B cell (primary cell): Measurements from ENCODE around the gene ITIH3.

Source experiments
- EZH2 ChIP-seq: IDR thresholded peaks from 2 replicates; pipeline ENCODE4 v1.6.1; 2012; ENCODE audit warnings: borderline replicate concordance, low read depth, mild to moderate bottlenecking, moderate library complexity, low read length; ENCODE audit not compliant: insufficient read depth, poor library complexity, severe bottlenecking
- TF ChIP-seq, protein P1 (sequence below): fragments of 200-600 bp; IDR thresholded peaks from one replicate; pipeline ENCODE4 v1.8.0; 2022; ENCODE audit warnings: antibody characterized with exemption, mild to moderate bottlenecking

DNA sequence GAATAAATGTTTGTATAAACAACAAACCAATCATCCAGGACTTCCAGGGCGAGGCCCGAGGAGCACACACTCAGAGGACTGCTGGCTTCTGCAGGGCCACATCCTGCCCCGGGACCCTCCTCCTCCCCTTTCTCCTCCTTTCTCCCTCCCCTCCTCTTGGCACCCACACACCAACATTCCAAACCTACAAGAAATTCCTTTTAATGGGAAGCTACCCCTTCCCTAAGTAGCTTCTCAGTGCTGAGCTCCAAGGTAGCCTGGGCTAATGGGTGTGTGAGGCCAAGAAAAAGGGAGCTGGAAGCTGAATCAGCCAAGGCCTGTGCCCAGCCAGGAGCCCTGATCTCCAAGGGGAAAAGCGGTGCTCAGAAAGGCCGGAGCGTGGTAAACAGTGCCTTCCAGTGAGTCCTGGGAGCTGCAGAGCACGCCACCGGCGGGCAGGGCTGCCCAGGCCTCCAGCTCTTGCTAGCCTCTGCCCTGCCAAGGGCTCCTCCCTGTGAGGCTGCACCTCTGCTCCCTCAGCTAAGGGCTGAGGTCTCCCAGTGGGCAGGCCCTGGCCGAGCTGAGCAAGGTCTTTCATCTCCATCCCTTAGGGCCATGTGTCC lies 3.9 kb downstream of the ITIH3 start:
- TF ChIP-seq, protein P1, sequence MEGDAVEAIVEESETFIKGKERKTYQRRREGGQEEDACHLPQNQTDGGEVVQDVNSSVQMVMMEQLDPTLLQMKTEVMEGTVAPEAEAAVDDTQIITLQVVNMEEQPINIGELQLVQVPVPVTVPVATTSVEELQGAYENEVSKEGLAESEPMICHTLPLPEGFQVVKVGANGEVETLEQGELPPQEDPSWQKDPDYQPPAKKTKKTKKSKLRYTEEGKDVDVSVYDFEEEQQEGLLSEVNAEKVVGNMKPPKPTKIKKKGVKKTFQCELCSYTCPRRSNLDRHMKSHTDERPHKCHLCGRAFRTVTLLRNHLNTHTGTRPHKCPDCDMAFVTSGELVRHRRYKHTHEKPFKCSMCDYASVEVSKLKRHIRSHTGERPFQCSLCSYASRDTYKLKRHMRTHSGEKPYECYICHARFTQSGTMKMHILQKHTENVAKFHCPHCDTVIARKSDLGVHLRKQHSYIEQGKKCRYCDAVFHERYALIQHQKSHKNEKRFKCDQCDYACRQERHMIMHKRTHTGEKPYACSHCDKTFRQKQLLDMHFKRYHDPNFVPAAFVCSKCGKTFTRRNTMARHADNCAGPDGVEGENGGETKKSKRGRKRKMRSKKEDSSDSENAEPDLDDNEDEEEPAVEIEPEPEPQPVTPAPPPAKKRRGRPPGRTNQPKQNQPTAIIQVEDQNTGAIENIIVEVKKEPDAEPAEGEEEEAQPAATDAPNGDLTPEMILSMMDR, result no peak
- no peak for TF ChIP-seq EZH2
